Osteoblast (primary cell): Measurements from ENCODE around the gene ZBTB7C. TPM values are rescaled to one million over a fixed set of nuclear protein-coding genes. Genes with fewer than 3 reads are reported as not detected.

Experiments used
- DNase-seq: peaks from one replicate; pipeline ENCODE4 v3.0.0; 2011; ENCODE audit warnings: low spot score, mixed read lengths; ENCODE audit not compliant: insufficient read length; ENCODE audit errors: missing footprints
- H2AFZ ChIP-seq: 2 replicates; pipeline ENCODE4 v1.6.0; 2011; ENCODE audit warnings: mild to moderate bottlenecking, low read length
- H3K27ac ChIP-seq: 2 replicates; pipeline ENCODE4 v1.5.1; 2011; ENCODE audit warnings: mild to moderate bottlenecking, low read depth, low read length, moderate library complexity
- H3K27me3 ChIP-seq: 2 replicates; pipeline ENCODE4 v1.6.0; 2012; ENCODE audit warnings: mild to moderate bottlenecking, control low read depth, inconsistent platforms, low read length, moderate library complexity; ENCODE audit not compliant: insufficient read depth
- H3K36me3 ChIP-seq: 2 replicates; pipeline ENCODE4 v1.5.1; 2011; ENCODE audit warnings: mild to moderate bottlenecking, low read length, control low read depth, moderate library complexity; ENCODE audit not compliant: insufficient read depth
- H3K4me1 ChIP-seq: 2 replicates; pipeline ENCODE4 v1.5.1; 2011; ENCODE audit warnings: mild to moderate bottlenecking, low read length, control low read depth, moderate library complexity; ENCODE audit not compliant: insufficient read depth
- H3K4me2 ChIP-seq: 2 replicates; pipeline ENCODE4 v1.6.0; 2011; ENCODE audit warnings: mild to moderate bottlenecking, low read length; ENCODE audit not compliant: insufficient read depth
- H3K4me3 ChIP-seq: fragments of 200-600 bp; sonication (generic); 3 replicates; pipeline ENCODE4 v1.5.1; 2012; ENCODE audit warnings: mild to moderate bottlenecking, low read length, inconsistent platforms; ENCODE audit not compliant: insufficient read depth
- H3K79me2 ChIP-seq: 2 replicates; pipeline ENCODE4 v1.6.0; 2012; ENCODE audit warnings: mild to moderate bottlenecking, low read length, control low read depth, inconsistent platforms; ENCODE audit not compliant: insufficient read depth
- H3K9me3 ChIP-seq: 2 replicates; pipeline ENCODE4 v1.5.1; 2011; ENCODE audit warnings: low read depth, low read length, control low read depth
- H4K20me1 ChIP-seq: 2 replicates; pipeline ENCODE4 v1.6.0; 2012; ENCODE audit warnings: mild to moderate bottlenecking, low read length, control low read depth; ENCODE audit not compliant: insufficient read depth
- total RNA-seq: library from RNA; depleted of rRNA; stranded (reverse); fragments of >200 nt; gene quantifications from 2 replicates; pipeline ENCODE4 v1.2.3, GENCODE V29; 2012
- TF ChIP-seq, protein P1 (sequence below): IDR thresholded peaks from 2 replicates; pipeline ENCODE4 v1.5.1; 2011; ENCODE audit warnings: mild to moderate bottlenecking, low read depth, low read length, moderate library complexity; ENCODE audit errors: extremely low read depth

Gene ZBTB7C
- total RNA-seq, 1 donor: 0.36 TPM

GRCh38 chr18:48222118-48222517 is 187.1 kb downstream of the ZBTB7C start:
- Histone ChIP-seq H3K27me3 (peaks cover 7% of the 10 kb centered on the region), H3K36me3 (no peaks in the 10 kb centered on the region), H3K9me3 (no peaks in the 10 kb centered on the region), H3K4me2 (no peak overlapping the region), H3K4me3 (no peak overlapping the region), H4K20me1 (no peaks in the 10 kb centered on the region), H3K4me1 (no peaks in the 10 kb centered on the region), H2AFZ (no peak overlapping the region), H3K79me2 (no peaks in the 10 kb centered on the region), H3K27ac (no peak overlapping the region)
- TF ChIP-seq, protein P1, sequence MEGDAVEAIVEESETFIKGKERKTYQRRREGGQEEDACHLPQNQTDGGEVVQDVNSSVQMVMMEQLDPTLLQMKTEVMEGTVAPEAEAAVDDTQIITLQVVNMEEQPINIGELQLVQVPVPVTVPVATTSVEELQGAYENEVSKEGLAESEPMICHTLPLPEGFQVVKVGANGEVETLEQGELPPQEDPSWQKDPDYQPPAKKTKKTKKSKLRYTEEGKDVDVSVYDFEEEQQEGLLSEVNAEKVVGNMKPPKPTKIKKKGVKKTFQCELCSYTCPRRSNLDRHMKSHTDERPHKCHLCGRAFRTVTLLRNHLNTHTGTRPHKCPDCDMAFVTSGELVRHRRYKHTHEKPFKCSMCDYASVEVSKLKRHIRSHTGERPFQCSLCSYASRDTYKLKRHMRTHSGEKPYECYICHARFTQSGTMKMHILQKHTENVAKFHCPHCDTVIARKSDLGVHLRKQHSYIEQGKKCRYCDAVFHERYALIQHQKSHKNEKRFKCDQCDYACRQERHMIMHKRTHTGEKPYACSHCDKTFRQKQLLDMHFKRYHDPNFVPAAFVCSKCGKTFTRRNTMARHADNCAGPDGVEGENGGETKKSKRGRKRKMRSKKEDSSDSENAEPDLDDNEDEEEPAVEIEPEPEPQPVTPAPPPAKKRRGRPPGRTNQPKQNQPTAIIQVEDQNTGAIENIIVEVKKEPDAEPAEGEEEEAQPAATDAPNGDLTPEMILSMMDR: no peak
- no peak for DNase-seq

- Histone ChIP-seq H3K4me3 (no peak overlapping the region), H3K4me1 (no peaks in the 10 kb centered on the region), H4K20me1 (no peaks in the 10 kb centered on the region), H3K27me3 (peaks cover 7% of the 10 kb centered on the region), H2AFZ (no peak overlapping the region), H3K9me3 (no peaks in the 10 kb centered on the region), H3K4me2 (no peak overlapping the region), H3K36me3 (no peaks in the 10 kb centered on the region), H3K79me2 (no peaks in the 10 kb centered on the region), H3K27ac (no peak overlapping the region)
- DNase-seq: no peak
- TF ChIP-seq, protein P1: no peak
These were observed 189.2 kb downstream of the ZBTB7C start for GRCh38 chr18:48219810-48220499.

GRCh38 chr18:48219037-48219809 is 190.0 kb downstream of the ZBTB7C start:
- H3K4me3 ChIP-seq: no peak overlapping the region
- H3K79me2 ChIP-seq: no peaks in the 10 kb centered on the region
- H4K20me1 ChIP-seq: no peaks in the 10 kb centered on the region
- TF ChIP-seq, protein P1: no peak
- H3K36me3 ChIP-seq: no peaks in the 10 kb centered on the region
- no peak for DNase-seq
- H3K27ac ChIP-seq: no peak overlapping the region
- H3K4me2 ChIP-seq: no peak overlapping the region
- H3K9me3 ChIP-seq: no peaks in the 10 kb centered on the region
- H2AFZ ChIP-seq: no peak overlapping the region
- no peaks in the 10 kb centered on the region for H3K4me1 ChIP-seq
- peaks cover 6% of the 10 kb centered on the region for H3K27me3 ChIP-seq
